Measurements from ENCODE around the gene TAF5L.
"Not testable (repeated sequence)": the region's sequence is repeated elsewhere in the genome, so short reads cannot be mapped to it uniquely, and the experiment has no call there.

Gene TAF5L

DNA sequence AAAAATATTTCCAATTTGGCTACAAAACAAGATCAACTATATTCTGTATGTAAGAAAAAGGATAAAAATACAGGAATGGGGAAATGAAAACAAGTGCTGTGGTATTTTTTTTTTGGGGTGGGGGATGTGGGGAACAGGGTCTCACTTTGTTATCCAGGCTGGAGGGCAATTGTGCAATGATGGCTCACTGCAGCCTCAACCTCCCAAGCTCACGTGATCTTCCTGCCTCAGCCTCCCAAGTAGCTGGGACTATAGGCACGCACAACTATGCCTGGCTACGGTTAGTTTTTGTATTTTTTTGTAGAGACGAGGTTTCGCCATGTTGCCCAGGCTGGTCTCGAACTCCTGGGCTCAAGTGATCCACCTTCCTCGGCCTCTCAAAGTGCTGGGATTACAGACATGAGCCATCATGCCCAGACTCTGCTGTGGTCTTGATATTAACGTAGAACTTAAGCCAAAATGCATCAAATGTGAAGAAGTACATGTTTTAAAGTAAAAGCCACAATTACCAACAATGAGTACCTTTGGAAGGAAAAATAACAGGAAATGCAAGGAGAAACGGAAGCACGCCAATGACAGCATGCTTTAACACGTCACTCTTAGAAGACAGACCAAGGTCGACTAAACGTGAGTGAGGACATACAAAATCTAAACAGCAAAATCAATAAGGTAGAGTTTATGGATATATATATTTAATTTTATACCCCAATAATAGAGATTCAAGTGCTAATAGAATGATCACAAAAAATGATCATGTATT is 58.6 kb downstream of the TAF5L start:
- no peak for DNase-seq

DNA sequence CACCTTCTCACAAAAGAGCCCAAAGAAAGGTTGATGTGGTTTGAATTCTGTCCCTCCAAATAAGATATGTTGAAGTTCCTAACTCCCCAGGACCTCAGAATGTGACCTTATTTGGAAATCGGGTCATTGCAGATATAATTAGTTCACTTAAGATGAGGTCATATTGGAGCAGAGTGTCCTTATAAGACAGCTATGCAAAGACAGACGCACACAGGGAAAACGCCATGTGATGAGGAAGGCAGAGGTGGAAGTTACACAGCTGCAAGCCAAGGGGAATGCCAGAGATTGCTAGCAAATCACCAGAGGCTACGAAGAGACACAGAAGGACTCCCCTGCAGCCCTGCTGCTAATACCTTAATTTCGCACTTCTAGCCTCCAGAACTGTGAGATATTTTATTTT is 62.2 kb downstream of the TAF5L start:
- no peak for DNase-seq

DNA sequence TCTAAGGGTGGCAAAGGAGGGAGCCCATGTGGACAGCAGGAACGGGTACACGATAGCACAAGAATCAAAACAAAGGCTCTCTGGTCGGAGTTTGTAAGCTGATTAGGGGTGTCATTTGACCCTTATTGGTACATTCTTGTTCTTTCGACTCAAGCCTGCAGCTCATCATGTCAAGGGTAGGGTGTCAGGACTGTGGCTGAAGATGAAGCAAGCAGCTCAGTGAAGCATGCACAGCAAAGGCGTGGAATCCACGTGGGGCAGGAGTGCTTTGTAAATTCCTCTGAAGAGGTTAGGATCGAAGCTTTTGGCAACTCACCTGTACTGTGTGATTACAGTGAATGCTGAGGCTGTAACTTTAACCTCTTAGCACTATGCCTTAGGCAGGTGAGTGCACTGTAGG is 62.7 kb downstream of the TAF5L start:
- DNase-seq: no peak

DNA sequence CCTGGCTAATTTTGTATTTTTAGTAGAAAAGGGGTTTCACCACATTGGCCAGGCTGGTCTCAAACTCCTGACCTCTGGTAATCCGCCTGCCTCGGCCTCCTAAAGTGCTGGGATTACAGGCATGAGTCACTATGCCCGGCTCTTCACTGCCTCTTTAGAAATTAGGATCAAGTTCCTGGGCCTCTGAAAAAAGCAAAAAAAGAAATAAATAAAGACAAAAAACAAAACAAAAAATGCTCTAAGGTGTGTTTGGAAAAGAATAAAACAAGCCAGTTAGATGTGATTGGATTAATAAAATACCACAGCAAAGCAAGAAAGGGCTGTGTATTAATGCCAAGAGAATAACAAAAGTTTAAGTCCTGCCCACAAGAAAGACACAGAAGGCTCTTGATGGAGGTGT is 63.2 kb downstream of the TAF5L start:
- DNase-seq: no peak

DNA sequence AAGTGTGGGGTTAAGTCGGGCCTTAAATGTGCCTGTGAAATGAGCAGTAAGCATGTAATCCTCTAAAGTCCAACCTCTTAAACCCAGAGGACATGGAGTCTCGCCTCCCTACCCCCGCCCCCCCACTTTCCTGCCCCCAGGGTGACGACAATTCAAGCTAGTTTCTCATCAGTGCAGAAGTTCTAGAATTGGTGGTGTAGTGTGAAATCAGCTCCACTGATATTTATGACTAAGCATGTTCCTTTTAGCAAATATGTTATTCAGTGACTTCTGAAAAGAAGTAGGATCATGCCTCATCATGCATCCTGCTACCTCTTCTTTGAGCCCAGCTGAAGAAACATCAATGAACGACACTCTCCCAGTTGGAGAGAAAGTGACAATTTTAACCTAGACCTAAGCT is 64.8 kb downstream of the TAF5L start:
- no peak for DNase-seq

DNA sequence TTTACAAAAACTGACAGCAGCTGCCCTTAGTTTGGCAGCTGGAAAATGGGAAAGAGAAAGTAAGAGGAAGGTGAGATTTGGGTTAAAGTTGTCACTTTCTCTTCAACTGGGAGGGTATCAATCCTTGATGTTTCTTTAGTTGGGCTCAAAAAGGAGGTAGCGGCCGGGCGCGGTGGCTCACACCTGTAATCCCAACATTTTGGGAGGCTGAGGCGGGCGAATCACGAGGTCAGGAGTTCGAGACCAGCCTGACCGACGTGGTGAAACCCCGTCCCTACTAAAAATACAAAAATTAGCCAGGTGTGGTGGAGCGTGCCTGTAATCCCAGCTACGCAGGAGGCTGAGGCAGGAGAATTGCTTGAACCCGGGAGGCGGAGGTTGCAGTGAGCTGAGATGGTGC is 65.8 kb downstream of the TAF5L start:
- DNase-seq: not testable (repeated sequence)

DNA sequence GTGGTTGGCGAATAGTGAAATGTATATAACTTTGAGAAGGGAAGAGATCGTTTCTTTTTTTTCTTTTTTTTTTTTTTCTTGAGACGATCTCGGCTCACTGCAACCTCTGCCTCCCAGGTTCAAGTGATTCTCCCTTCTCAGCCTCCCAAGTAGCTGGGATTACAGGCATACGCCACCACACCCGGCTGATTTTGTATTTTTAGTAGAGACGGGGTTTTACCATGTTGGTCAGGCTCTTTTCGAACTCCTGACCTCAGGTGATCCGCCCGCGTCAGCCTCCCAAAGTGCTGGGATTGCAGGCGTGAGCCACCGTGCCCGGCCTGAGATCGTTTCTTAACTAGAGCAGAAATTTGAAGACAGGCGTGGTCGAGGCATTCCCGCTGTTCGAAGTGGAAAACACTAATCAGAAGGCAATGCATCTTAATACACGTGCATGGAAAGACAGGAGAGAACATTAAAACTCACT is 66.6 kb downstream of the TAF5L start:
- peak in 1 of 2 experiments; percentile 33 for DNase-seq

DNA sequence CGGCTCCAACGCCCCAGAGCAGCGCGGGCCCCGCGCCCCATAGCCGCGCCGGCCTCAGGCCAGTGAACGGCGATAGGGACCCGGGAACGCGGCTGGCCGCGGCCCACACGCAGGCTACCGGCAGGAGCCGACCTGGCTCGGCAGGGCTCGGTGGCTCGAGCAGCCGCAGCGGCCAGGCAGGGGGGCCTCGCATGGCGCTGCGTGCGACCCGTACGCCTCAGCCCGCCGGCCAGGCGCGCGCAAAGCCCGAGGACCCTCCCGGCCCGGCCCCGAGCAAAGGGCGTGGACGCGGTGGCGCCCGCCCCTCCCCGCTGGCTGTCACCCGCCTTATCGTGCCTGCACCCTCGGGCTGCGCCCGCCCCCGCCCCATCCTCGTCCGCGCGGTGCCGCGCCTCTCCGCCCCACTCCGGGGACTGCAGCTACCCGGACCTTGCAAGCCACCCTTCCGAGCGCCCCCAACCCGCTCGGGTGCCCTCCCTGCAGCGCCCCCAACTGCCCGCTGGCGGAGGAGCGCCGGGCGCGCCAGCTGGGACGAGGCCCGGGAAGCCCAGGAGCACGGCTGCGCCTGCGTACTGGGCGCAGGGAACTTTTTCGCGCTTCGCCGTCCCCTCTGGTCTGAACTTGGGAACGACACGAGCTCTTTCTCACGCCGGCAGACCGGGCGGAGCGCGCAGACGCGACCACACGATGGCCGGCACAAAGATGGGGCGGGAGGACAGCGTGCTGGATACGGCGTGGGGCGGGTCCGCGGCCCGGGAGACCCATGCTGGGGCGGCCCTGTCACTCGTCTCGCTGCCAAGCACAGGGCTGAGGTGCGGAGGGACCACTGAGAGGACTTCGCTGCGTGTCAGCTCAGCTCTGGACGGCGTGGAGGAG is 67.2 kb downstream of the TAF5L start, which contains the start of gene ABCB10:
Gene ABCB10, minus strand, starts transcription at position 248 of the 876 bp plus-strand sequence. Its CDS starts 55 bp downstream, at position 193.
- DNase-seq: peak; percentile 95 to 97

DNA sequence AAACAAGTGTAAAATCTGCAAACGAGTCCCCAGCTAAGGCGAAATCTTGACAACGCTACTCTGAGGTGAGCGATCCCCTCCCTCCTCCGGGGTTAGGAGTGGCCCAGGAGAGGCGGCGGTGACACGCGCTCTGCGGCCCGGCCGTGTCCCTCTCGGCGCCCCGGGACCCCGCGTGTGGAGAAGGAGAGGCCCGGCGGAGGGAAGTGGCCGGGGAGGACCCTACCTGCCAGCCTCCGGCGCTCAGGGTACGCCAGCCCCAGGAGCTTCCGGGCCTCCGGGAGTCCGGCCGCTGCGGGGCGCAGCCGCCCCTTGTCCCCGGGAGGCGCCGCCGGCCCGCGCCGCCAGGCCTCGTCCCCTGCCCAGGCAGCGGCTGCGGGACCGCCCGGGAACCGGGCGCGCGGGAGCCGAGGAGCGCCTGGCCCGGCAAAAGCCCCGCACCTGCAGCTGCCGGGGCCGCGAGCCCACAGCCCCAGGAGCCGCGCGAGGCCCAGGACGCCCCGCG is 68.0 kb downstream of the TAF5L start:
- DNase-seq: peak; percentile 59 to 68

DNA sequence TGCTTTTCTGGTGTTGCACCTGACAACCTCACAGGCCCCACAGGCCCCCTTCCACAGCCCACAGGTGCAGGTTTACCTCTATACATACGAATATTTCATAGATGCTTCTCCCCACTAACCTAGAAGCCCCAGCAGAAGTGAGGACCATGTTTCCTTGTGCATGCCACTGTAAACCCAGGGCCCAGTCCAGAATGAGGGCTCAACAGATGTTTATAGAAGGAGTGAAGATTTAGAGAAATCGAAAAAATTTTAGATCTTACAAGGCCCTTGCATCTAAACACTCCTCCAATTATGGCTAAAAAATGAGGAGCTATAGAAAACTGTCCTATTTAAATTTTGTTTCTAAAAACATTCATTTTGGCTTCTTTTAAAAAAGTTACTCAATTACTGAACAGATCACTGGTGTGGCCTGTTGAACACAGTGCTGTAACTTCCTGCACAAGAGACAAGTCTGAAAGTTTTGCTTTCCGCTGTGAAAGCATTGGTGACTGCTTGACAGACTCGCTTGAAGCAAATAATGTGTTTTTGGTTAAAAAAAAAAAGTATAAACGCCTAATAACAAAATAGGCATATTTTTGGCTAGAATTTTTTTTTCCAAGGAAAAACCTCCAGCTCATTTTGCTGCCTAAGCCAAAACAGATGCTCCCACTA is 68.6 kb downstream of the TAF5L start:
- no peak for DNase-seq

DNA sequence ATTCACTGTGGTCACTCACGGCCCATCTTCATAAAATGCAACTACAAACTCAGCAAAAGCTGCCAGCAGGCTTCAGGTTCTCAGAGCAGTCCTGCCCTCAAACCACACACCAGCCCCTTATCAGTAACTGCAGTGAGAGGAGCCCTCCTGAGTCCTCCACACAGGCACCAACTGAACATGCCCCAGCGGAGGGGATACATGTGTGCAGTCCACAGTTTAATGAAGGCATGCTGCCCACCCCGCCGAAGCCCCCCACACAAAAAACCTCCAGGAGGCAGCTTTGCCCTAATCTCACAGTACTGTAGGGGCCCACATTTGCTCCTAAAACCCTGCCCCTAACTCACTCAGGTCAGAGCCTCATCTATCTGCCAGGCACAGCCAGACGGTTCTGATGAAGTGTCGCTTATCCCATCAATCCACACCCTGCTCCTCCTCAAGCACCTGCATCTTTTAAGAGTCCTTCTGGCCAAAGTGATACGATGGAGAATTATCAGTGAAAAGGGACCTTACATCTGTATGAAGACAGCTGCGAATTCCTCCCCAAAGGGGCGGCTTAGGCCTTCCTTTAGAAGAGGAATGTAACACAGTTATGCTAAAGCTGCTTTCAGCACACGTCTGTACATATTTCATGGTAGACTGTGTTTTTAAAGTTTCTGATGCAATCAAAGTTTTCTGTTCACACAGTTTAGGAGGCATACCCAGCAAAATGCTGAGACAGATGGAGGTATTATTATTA is 70.9 kb downstream of the TAF5L start:
- no peak for DNase-seq

DNA sequence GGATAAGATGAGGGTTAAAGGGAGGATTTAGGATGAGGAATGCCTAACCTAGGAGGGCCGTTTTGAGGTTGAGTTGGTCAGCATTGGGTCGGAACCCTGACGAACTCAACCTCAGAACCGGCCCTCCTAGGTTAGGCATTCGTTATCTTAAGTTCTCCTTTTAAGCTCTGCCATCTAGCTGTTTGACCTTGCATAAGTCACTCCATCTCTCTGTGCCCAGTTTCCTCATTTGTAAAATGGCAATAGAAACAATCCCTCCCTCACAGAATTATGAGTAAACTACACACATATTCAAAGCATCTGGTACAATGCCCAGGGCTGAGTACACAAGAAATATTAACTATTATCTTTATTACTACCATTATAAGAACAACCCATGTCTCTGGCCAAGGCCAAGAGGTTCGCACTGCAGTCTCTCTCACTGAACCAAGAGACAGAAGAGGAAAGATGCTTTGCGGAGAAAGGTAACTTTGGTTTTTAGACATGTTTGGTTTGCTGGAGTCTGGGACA is 72.2 kb downstream of the TAF5L start:
- no peak for DNase-seq

DNA sequence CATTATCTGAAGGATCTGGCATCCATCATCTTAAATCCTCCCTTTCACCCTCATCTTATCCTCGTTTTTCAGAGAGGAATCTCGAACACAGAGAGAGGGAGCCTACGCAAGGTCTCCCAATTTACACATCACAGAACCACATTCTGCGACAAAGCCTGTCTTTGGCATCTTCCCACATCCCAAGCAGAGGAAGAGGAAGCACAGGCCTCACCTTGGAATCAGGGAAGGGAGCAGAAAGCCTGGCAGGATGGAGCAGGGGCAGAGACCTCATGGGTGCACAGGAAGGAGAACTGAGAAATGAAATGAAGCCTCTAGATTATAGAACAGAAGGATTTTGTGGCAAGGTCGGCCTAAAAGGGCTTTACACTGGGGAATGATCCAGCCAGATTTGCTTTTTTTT is 73.2 kb downstream of the TAF5L start:
- no peak for DNase-seq

DNA sequence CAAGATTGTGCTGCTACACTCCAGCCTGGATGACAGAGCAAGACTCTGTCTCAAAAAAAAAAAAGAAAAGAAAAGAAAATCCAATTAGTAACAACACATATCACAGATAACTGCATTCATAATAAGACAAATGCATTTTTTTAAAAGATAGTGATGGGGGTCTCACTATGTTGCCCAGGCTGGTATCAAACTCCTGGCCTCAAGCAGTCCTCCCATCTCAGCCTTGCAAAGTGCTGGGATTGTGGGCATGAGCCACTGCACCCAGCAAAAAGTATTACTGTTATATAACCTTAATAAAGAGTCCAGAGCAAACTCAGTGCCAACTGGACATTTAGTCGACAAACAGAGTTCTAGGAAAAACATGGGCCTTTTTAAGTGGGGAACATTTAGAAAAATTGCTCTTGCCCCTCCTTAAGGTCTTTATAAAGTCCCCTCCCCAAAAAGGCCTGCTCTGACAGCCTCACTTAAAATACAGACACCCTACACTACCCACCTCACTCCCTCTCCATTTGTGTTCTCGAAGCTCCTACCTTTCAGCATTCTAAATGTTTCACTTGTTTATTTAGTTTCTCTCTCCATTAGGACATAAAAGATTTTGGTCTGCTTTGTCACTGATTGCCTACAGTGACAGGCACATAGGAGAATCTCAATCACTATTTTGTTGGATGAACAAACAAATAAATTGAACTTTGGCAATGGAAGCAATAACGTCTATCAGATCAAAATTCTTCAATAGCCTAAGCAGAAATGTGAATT is 74.9 kb downstream of the TAF5L start:
- no peak for DNase-seq

DNA sequence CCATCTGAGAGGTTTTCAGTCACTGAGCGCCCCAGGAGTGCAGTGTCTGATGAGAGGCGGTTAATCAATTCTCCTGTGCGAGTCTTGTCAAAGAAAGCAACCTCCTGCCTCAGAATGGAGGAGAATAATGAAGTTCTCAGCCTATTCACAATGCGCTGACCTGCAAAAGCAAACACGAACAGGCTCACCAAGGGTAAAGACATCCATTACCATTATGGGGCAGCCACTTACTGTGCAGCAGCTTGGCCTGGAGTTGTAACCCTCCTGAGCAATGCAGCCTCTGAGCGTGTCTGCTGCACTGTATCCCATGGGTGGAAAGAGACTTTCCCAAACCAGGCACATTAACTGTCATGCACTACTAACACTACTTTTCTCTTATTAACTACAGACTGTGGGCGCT is 78.4 kb downstream of the TAF5L start:
- DNase-seq: no peak

DNA sequence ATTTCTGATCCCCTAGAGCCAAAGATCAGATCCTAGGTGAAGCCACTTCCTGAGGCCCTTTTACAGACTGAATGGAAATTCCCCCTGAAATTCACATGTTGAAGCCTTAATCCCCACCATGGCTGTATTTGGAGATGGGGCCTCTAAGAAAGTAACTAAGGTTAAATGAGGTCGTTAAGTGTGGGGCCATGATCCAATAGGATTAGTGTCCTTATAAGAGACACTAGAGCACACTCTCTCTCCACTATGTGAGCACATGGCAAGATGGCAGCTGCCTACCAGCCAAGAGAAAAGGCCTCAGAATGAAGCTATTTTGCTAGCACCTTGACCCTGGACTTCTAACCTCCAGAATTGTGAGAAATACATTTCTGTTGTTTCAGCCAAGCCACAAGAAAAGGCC is 81.3 kb downstream of the TAF5L start:
- DNase-seq: no peak

Data from activated T-cell treated with anti-CD3 and anti-CD28 coated beads, Interleukin-2, amount 50 U/mL, for 48 hours (primary cell).